ENCODE measurements around the gene YARS1.

YARS1 gene

GRCh38 chr1:32817159-32817814 lies at the start of gene YARS1, which contains the start of gene S100PBP:
Gene YARS1, minus strand, starts transcription at chr1:32817358. Its CDS starts 114 bp downstream, at chr1:32817244.
Gene S100PBP, plus strand, starts transcription at chr1:32817653. Its CDS starts 8,447 bp downstream, at chr1:32826100.
- peak; percentile 100 for DNase-seq

DNA sequence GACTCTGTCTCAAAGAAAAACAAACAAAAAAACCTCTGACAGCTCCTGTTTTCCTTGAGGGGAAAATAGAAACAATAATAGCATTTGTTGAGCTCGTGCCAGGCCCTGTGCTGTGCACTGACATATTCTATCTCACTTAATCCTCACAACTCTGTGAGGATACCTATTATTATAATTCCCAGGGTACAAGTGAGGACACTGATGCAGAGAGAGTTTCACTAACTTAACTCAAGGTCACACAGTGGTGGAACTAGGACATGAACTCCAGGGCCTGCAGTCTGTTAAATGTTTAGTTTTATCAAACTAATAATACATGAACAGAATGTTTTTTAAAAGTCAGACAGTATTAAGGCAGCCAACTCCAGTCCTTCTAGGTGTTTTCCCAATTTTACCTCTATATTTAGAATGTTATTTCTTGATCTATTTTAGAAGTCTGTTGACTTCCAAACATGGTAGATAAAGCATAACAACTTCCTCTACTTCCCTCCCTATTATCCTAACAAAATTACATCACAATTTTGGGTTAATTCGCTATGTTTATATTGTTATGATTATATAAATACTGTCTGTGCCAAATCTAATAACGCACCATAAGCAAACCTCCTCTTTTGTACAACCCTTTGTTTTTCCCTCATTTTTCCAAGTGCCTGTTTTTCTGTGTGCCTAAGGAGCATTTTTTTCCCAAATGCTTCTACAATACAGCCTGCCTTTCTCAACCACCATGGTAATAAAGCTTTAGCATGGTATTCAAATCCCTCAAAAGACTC lies 48.7 kb upstream of the YARS1 start:
- DNase-seq: no peak

DNA sequence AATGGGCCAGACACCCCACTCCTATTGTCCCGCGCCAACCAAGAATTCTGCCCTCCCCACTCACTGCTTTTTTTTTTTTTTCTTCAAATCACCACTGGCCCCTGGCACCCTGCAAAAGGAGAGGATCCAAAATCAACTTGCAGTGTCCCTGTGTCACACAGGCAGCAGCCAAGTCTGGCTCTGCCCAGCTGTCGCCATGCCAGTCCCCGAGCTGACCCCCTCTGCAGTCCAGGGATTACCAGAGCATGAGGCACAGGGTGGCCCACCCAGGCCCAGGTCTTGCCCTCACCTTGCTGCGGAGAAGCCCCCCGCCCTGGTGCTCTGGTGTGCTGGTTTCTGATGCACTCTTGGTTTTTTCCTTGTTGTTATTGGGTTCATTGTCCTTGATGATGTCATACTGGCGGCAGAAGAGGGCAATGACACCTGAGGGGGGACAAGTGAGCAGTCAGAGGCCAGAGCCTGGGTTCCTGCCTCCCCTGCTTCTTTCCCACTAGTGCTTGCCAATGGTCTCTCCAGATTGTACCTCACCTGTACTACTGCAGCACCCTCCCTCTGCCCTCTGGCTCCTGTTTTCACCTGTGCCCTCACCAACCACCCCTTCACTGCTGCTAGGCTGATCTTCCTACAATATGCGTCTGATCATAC lies 47.3 kb upstream of the YARS1 start:
- no peak for DNase-seq

DNA sequence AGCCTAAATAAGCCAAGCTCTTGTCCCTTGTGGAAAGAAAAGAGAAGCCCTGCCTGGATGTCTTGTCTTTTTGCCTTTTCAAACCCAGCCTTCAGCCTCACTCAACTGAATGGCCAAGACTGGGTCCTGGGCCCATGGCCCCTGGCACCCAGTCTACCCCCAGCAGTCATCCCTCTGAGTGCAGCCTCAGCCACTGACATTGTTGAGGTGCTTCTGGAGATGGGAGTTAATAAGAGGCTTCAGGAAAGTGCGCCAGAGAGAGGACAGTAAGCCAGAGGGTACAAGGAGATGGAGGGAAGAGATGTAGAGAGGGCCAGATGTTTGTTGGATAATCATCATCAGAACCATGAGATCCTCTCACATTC lies 46.7 kb upstream of the YARS1 start:
- DNase-seq: no peak

DNA sequence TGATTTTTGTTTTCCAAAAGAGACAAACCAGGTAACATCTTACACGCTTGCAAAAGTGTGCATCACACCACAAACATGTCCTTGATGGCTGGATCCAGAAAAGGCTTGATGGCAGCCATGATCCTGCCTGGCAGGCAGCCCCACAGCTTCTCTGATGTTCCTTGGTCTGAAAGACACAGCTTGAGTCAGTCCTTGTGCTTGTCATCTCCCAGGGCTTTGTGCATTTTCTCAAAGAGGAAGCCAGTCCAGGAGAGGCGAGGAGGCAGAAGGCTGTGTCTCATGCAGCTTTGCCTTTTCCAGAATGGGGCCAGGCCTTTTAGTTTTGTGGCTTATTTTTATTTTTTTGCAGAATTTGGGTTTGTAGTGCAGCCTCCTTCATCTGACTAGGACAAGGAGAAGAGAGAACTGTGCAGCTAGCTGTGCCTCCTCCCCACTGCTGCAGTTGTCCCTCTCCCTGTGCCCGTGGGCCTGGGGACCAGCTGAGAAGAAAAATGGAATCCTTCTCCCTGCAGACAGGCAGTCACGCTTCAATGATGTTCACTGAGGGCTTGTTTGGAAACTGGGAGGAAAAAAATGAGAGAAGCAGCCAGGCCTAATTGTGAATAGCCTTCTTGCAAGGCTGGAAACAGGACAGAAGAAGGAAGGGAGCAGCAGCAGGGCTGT lies 46.2 kb upstream of the YARS1 start:
- no peak for DNase-seq

DNA sequence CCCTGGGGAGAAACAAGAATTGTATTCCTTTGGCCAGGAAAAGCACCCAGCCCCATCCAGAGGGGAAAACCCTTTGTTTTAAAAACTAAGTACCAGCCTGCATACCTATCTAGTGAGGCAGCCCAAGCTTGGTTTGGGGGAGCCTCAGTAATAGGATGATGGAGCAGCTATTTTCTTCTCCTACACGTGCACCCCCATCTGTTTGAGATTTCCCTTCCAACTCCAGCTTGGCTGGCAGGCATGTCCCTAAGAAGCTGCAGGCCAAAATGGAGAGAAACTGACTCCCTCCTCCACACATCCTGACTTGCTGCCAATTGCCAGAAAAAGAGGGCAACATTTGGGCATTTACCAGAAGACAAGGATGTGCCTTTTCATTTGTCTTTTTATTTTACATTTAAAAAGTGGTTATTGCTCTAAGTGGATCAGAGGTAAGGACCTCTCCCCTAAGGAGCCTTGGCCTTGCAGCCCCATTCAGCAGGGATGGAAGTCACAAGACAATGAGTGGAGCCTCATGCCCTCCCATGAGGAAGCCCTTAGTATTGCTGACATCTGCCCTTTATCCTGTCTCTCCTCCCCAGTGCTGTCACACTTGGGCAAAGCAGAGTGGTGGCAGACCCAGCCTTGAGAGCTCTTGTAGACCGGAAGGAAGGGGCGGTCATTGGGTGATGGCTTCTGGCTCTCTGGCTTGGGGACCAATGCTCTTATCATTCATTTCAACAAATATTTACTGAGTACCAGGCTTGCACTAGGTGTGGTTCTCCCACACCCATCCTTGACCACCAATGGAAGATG lies 44.9 kb upstream of the YARS1 start:
- DNase-seq: no peak

DNA sequence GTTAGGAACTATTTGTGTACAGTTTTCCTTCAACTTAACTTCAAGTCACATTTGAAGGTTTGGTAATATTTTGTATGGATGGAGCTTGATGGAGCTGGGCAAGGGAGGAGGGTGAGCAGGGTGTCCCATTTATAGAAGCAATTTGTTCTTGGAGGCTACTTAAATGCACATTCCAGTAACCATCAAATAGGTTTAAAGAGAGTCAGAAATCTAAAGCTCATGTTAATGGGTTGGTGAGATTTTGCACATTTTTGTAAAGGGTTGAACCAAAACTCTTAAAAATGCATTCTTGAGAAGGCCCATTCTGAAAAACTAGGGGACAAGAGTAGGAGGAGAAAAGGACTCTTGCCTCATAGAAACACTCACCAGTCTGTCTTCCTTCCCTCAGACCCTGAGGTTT lies 43.4 kb upstream of the YARS1 start:
- DNase-seq: no peak

DNA sequence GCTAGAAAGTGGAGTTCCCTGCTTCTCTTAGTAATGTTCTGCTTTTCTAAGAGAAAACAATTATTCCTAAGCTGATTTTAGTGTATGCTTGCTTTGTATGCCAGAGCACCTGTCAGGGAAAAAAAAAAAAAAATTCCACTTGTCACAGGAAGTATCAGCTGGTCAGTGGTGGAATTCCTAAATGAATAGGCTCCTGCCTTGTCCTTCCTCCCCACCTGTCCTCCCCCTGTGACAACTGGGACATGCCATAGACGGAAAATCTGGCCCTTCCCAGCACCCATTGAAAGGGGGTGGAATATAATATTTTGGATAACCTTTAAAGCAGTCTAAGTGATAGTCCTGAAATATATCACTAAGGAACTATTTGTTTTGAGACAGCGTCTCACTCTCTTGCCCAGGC lies 42.8 kb upstream of the YARS1 start:
- no peak for DNase-seq

DNA sequence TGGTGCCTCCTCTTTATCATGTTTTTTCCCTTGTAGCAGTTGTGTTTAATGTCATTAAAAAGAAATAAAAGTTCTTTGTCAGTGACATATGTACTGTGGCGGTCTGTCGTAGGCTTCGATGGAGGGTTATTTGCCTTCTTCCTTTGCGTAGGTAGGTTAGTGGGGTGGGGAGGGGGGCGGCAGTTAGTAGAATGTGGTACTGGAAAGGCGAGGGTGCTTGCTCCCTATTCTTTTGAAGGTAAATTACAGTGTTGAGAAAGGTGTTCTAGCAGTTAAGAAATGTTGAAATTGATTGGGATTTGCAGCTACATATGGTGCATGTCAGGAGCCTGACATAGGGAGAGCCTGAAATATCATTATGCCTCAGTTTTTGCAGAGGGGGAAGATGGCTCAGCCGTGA lies 41.6 kb upstream of the YARS1 start:
- DNase-seq: no peak

- DNase-seq: no peak
Observed at GRCh38 chr1:32858136-32858535, 41.0 kb upstream of the YARS1 start.

GRCh38 chr1:32855861-32856617 lies 38.9 kb upstream of the YARS1 start:
- DNase-seq: no peak

GRCh38 chr1:32848354-32849063 lies 31.4 kb upstream of the YARS1 start:
- DNase-seq: no peak

- DNase-seq: no peak
Observed at GRCh38 chr1:32831878-32832277, 14.7 kb upstream of the YARS1 start.

GRCh38 chr1:32830092-32830852 lies 13.1 kb upstream of the YARS1 start:
- no peak for DNase-seq

- no peak for DNase-seq
Observed at GRCh38 chr1:32828341-32828740, 11.2 kb upstream of the YARS1 start.

- DNase-seq: no peak
Observed at GRCh38 chr1:32825181-32825580, 8.0 kb upstream of the YARS1 start.

DNA sequence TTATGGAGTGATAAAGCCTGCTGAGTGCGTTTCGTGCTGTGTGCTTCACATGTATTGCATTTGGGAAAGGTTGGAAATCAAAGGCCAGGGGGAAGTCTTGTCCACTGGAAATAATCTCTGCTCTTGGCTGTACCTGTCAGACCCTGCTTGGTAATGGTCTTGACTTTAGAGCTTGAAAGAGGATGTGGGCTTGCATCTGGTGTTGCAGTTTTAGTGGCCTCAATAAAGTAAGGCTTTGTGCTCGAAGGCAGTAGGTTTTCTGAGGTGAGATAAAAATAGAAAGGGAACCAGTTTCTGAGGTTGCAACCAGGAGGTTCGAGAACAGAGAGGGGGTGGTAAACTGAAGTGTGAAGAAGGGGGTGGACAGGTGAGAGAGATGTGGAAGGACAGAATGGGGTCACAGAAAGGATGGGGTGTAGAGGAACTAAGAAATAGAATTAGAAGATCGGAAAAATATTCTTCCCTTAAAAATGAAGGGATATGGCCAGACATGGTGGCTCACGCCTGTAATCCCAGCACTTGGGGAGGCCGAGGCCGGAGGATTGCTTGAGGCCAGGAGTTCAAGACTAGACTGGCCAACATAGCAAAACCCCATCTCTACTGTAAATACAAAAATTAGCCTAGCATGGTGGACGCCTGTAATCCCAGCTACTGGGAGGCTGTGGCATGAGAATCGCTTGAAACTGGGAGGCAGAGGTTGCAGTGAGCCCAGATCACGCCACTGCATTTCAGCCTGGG lies 1.8 kb upstream of the YARS1 start:
- DNase-seq: no peak

DNA sequence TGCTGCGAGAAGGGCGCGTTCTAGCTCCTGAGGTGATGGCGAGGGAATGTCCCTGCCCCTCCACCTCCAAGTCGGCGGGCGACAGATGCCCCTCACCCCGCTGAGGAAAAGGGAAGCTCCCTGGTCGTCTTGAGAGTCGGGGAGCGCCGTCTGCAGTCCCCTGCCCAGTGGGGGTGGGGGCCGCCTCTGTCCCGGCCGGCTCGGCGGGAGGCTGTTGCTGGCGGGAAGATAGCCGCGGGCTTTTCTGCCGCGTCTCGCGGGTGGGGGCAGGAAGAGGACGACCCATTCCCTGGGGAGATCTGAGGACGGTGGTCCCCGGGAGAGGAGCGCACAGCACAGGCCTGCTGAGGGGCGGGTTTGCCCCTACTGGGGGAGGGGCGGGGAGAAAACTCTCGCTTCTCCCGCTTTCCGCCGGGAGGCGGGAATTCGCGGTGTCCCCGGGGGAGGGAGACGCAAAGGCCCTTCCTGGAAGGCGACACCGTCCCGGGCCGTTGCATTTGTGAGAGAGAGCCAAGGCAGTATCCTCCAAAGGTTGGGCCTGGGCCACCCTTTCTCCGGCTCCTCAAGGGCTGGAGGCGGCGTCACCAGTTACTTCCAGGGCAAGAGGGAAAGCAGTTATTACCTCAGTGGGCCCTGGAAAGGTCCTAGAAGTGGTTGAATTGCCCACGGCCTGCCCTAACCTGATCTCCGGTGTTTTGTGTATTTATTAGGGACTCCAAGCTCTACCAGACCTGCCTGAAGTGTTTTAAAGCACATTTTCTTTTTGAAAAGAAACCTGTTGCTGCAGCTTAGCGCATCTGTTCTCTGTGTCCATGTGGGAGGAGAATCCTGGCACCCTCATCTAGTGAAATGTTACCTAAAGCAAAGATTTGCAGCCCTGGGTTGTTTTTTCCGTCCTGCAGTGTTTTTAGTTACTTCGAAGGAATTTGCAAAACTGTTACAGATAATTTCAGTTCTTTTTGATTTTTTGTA lies 943 bp upstream of the YARS1 start:
- peak; percentile 82 for DNase-seq
